HEK293 (cell line): ENCODE measurements around the gene CDH23.

Experiments
- CTCF ChIA-PET: fragments of 350-600 bp; formaldehyde crosslinking; extraction: SDS; loops from one replicate; lab custom pipeline; 2021; ENCODE audit warnings: antibody characterized with exemption; lab: Yijun Ruan, JAX
- POLR2A ChIA-PET: fragments of 300-600 bp; formaldehyde crosslinking; extraction: SDS; loops from one replicate; lab custom pipeline; 2020; ENCODE audit warnings: antibody characterized with exemption, inconsistent platforms; lab: Yijun Ruan, JAX
- H3K27ac ChIP-seq: fragments of 200-500 bp; sonication (Bioruptor generic); 2 replicates; pipeline ENCODE4 v1.5.1; 2014; ENCODE audit warnings: low read depth, low read length, control low read depth, inconsistent platforms; ENCODE audit errors: extremely low read depth
- H3K36me3 ChIP-seq, 2 experiments: fragments of 200-500 bp in 1 of 2; sonication (Bioruptor generic) in 1 of 2; 1 replicate in 1 of 2; 2 replicates in 1 of 2; pipeline ENCODE4 v1.5.1; 2014 to 2017; ENCODE audit warnings: inconsistent platforms in 2 of 2, low read length in 2 of 2; ENCODE audit not compliant: control insufficient read depth in 2 of 2, insufficient read depth in 1 of 2
- H3K4me1 ChIP-seq: fragments of 200-500 bp; sonication (Bioruptor generic); 2 replicates; pipeline ENCODE4 v1.5.1; 2014; ENCODE audit warnings: mild to moderate bottlenecking, low read length, inconsistent platforms; ENCODE audit not compliant: control insufficient read depth, insufficient read depth
- H3K4me3 ChIP-seq: 2 replicates; pipeline ENCODE4 v1.5.1; 2011; ENCODE audit warnings: low read depth, mild to moderate bottlenecking, control low read depth, low read length, moderate library complexity
- H3K9me3 ChIP-seq: fragments of 200-500 bp; sonication (Bioruptor generic); 2 replicates; pipeline ENCODE4 v1.5.1; 2014; ENCODE audit warnings: low read depth, low read length, inconsistent platforms; ENCODE audit not compliant: control insufficient read depth, insufficient read depth
- RBAK ChIP-seq: fragments of 450-650 bp; formaldehyde crosslinking; IDR thresholded peaks from 2 replicates; pipeline ENCODE4 v1.5.1; 2016; ENCODE audit warnings: missing biosample characterization, missing genetic modification characterization
- ZNF148 ChIP-seq: fragments of 450-650 bp; formaldehyde crosslinking; IDR thresholded peaks from 2 replicates; pipeline ENCODE4 v1.5.0; 2017; ENCODE audit warnings: missing biosample characterization, missing genetic modification characterization, borderline replicate concordance
- ZNF280C ChIP-seq: fragments of 450-650 bp; formaldehyde crosslinking; IDR thresholded peaks from 2 replicates; pipeline ENCODE4 v1.5.1; 2016; ENCODE audit warnings: missing biosample characterization, missing genetic modification characterization
- ZNF280D ChIP-seq: fragments of 450-650 bp; formaldehyde crosslinking; IDR thresholded peaks from 2 replicates; pipeline ENCODE4 v1.5.1; 2016; ENCODE audit warnings: missing biosample characterization, missing genetic modification characterization
- ZNF341 ChIP-seq: fragments of 450-650 bp; formaldehyde crosslinking; IDR thresholded peaks from 2 replicates; pipeline ENCODE4; 2016; ENCODE audit warnings: low read depth, missing biosample characterization, missing genetic modification characterization
- ZNF610 ChIP-seq: fragments of 450-650 bp; formaldehyde crosslinking; IDR thresholded peaks from 2 replicates; pipeline ENCODE4 v1.5.1; 2016; ENCODE audit warnings: missing biosample characterization, missing genetic modification characterization, borderline replicate concordance
- ZNF843 ChIP-seq: fragments of 450-650 bp; formaldehyde crosslinking; IDR thresholded peaks from 2 replicates; pipeline ENCODE4 v1.5.1; 2016; ENCODE audit warnings: missing biosample characterization, missing genetic modification characterization
- TF ChIP-seq, protein P1 (sequence below): fragments of 450-650 bp; formaldehyde crosslinking; conservative IDR thresholded peaks from 2 replicates; pipeline ENCODE4 v1.5.1; 2016; ENCODE audit warnings: low read depth, missing biosample characterization, missing genetic modification characterization
- TF ChIP-seq, protein P2 (sequence below): fragments of 450-650 bp; formaldehyde crosslinking; IDR thresholded peaks from 2 replicates; pipeline ENCODE4 v1.5.1; 2017; ENCODE audit warnings: missing biosample characterization, missing genetic modification characterization

The CDH23 gene

GRCh38 chr10:71372882-71373495 lies 23.7 kb upstream of the CDH23 start (continued):
- TF ChIP-seq, protein P1, sequence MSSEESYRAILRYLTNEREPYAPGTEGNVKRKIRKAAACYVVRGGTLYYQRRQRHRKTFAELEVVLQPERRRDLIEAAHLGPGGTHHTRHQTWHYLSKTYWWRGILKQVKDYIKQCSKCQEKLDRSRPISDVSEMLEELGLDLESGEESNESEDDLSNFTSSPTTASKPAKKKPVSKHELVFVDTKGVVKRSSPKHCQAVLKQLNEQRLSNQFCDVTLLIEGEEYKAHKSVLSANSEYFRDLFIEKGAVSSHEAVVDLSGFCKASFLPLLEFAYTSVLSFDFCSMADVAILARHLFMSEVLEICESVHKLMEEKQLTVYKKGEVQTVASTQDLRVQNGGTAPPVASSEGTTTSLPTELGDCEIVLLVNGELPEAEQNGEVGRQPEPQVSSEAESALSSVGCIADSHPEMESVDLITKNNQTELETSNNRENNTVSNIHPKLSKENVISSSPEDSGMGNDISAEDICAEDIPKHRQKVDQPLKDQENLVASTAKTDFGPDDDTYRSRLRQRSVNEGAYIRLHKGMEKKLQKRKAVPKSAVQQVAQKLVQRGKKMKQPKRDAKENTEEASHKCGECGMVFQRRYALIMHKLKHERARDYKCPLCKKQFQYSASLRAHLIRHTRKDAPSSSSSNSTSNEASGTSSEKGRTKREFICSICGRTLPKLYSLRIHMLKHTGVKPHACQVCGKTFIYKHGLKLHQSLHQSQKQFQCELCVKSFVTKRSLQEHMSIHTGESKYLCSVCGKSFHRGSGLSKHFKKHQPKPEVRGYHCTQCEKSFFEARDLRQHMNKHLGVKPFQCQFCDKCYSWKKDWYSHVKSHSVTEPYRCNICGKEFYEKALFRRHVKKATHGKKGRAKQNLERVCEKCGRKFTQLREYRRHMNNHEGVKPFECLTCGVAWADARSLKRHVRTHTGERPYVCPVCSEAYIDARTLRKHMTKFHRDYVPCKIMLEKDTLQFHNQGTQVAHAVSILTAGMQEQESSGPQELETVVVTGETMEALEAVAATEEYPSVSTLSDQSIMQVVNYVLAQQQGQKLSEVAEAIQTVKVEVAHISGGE (tag by site-specific recombination) = no peak
- TF ChIP-seq ZNF280C = no peak

DNA sequence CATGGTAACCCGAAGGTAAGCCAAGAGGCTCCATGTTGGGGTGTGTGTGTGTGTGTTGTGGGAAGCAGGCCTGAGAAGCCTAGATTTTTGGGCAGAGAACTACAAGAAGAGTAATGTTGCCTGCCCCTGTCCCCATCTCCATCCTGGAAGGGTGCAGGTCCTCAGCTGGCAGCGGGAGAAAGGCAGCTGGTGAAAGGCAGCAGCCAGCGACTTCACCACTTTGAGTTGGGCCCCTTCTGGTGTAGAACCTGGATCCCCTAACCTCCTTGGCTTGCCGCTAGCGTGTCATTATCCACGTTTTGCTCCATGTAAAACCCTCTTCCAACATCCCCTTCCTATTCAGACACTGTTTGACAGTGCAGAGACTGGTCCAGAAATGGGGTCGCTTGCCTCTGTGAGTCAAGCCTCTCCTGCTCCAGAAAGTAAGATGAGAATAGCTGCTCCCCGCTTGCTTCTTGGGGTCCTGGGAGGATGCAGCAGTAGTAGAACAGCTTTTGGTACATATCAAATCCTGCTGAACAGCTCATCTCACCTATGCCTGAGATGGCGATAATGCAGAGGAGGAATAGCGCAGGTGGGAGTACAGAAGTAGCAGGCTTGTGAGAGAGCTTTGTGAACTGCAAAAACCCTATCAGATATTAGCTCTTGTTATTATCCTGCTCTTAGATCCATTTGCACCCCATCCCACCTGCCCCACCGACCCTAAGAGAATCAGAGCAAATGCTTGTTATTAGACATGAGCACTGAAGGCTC lies 22.1 kb upstream of the CDH23 start:
- H3K9me3 ChIP-seq = no peaks in the 10 kb centered on the region
- POLR2A ChIA-PET = interaction anchor here (1.8 kb wide), 1 partner anchor 56 kb away, joined by 4 read pairs; the partner anchor contains the start of gene SLC29A3
- H3K36me3 ChIP-seq = no peaks in the 10 kb centered on the region
- CTCF ChIA-PET = interaction anchor here (1.0 to 1.4 kb wide), 3 partner anchors 10 to 61 kb away, joined by 3 to 5 read pairs (median 4); no protein-coding TSS in a partner anchor
- no peak overlapping the region for H3K4me3 ChIP-seq
- H3K27ac ChIP-seq = no peak overlapping the region
- TF ChIP-seq ZNF341 (tag by site-specific recombination) (no peak), ZNF843 (tag by site-specific recombination) (no peak), ZNF610 (tag by site-specific recombination) (no peak), ZNF280D (tag by site-specific recombination) (no peak), RBAK (tag by site-specific recombination) (no peak), ZNF148 (tag by site-specific recombination) (no peak)
- TF ChIP-seq, protein P2, sequence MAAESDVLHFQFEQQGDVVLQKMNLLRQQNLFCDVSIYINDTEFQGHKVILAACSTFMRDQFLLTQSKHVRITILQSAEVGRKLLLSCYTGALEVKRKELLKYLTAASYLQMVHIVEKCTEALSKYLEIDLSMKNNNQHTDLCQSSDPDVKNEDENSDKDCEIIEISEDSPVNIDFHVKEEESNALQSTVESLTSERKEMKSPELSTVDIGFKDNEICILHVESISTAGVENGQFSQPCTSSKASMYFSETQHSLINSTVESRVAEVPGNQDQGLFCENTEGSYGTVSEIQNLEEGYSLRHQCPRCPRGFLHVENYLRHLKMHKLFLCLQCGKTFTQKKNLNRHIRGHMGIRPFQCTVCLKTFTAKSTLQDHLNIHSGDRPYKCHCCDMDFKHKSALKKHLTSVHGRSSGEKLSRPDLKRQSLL (tag by site-specific recombination) = no peak
- 0 out of 2 replicates have a peak, but pooled peaks cover 2% of the 10 kb centered on the region for H3K4me1 ChIP-seq
